Mammary epithelial cell (primary cell): Measurements from ENCODE around the gene PTPRR.

ENCODE experiments used
- EZH2 ChIP-seq: IDR thresholded peaks from 2 replicates; pipeline ENCODE4 v1.6.1; 2012; ENCODE audit warnings: low read length, inconsistent platforms, borderline replicate concordance
- TF ChIP-seq, protein P1 (sequence below), 2 donors: IDR thresholded peaks in 1 of 2; conservative IDR thresholded peaks in 1 of 2; 2 replicates each; pipeline ENCODE4 v1.5.1; 2011 to 2012; ENCODE audit warnings: inconsistent platforms in 2 of 2, low read length in 2 of 2, mild to moderate bottlenecking in 2 of 2, control low read depth in 1 of 2, low read depth in 1 of 2; ENCODE audit not compliant: insufficient read depth in 1 of 2; ENCODE audit errors: extremely low read depth in 1 of 2

DNA sequence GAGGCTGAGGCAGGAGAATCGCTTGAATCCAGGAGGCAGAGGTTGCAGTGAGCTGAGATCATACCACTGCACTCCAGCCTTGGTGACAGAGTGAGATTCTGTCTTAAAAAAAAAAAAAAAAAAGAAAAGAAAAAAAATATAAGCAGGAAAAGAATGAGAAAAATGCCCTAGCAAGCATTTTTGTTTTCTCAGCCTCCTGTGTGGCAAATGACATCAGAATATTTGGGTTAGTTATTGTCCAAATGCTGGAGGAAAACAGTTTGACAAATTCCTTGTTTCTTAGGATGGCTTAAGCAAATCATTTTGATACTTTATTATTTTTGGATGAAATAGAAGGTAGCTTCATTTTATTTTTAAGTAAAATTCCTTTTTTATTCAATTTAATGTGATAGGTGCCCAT lies 7.5 kb upstream of the PTPRR start:
- TF ChIP-seq, protein P1, sequence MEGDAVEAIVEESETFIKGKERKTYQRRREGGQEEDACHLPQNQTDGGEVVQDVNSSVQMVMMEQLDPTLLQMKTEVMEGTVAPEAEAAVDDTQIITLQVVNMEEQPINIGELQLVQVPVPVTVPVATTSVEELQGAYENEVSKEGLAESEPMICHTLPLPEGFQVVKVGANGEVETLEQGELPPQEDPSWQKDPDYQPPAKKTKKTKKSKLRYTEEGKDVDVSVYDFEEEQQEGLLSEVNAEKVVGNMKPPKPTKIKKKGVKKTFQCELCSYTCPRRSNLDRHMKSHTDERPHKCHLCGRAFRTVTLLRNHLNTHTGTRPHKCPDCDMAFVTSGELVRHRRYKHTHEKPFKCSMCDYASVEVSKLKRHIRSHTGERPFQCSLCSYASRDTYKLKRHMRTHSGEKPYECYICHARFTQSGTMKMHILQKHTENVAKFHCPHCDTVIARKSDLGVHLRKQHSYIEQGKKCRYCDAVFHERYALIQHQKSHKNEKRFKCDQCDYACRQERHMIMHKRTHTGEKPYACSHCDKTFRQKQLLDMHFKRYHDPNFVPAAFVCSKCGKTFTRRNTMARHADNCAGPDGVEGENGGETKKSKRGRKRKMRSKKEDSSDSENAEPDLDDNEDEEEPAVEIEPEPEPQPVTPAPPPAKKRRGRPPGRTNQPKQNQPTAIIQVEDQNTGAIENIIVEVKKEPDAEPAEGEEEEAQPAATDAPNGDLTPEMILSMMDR (conservative IDR thresholded peaks at IDR 0.05 in 1 of 2, IDR thresholded peaks at IDR 0.05 in 1 of 2; ENCODE audit: extremely low read depth in 1 of 2, insufficient read depth in 1 of 2, low read depth in 1 of 2, low read length in 2 of 2) = no peak
- no peak for TF ChIP-seq EZH2
